Right lobe of liver (tissue), 4 donors: ENCODE measurements around the gene SPEM3.

ENCODE experiments used
- POLR2A ChIP-seq: fragments of 450-650 bp; IDR thresholded peaks from one replicate; pipeline ENCODE4 v1.6.1; 2017; ENCODE audit warnings: antibody characterized with exemption, mild to moderate bottlenecking
- TF ChIP-seq, protein P1 (sequence below), 4 donors: fragments of 200-600 bp in 3 of 4; fragments of 450-650 bp in 1 of 4; IDR thresholded peaks; one replicate each; pipeline versions ENCODE4 v1.5.1 to v1.8.0; 2016 to 2022; ENCODE audit warnings: antibody characterized with exemption in 4 of 4, mild to moderate bottlenecking in 2 of 4
- donor health status: DM: no; HTN: no; CAD: no.
- donor health status: DM: no; HTN: no; CAD: no.
- donor health status: DM: no; HTN: yes; CAD: no.

DNA sequence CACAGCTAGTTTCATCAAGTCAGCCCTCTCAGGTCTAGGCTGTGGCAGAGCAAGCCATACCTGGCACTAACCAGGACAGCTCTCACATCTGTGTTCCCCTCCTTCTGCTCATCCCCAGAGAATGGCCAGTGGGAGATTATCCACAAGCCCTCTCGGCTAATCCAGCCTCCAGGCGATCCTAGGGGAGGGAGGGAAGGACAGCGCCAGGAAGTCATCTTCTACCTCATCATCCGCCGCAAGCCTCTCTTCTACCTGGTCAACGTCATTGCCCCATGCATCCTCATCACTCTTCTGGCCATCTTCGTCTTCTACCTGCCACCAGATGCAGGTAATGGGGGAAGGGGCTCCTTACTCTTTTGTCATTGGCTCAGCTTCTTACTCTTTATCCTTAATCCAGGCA lies 19.8 kb downstream of the SPEM3 start:
- TF ChIP-seq, protein P1, sequence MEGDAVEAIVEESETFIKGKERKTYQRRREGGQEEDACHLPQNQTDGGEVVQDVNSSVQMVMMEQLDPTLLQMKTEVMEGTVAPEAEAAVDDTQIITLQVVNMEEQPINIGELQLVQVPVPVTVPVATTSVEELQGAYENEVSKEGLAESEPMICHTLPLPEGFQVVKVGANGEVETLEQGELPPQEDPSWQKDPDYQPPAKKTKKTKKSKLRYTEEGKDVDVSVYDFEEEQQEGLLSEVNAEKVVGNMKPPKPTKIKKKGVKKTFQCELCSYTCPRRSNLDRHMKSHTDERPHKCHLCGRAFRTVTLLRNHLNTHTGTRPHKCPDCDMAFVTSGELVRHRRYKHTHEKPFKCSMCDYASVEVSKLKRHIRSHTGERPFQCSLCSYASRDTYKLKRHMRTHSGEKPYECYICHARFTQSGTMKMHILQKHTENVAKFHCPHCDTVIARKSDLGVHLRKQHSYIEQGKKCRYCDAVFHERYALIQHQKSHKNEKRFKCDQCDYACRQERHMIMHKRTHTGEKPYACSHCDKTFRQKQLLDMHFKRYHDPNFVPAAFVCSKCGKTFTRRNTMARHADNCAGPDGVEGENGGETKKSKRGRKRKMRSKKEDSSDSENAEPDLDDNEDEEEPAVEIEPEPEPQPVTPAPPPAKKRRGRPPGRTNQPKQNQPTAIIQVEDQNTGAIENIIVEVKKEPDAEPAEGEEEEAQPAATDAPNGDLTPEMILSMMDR (IDR thresholded peaks at IDR 0.05): no peak
- TF ChIP-seq POLR2A: no peak
